ENCODE data around the gene SETD2.

DNA sequence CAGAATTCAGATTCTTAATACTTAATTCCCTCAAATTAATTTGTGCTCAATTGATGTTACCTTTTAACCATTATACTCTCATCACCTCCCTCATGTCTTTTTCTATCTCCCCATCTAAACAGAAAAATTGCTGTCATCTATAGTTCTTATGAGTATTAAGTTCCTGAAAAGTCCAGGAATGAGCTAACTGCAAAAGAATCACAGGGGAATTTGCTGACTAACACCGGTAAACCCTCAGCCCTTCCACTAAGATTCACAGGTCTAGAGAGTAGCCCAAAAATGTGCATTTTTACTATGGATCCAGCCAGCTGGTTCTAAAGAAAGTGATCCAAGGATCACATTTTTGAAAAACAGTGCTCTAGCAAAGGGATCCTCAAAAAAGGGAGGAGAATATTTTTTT lies 67.0 kb downstream of the SETD2 start:
- TF ChIP-seq, protein P1, sequence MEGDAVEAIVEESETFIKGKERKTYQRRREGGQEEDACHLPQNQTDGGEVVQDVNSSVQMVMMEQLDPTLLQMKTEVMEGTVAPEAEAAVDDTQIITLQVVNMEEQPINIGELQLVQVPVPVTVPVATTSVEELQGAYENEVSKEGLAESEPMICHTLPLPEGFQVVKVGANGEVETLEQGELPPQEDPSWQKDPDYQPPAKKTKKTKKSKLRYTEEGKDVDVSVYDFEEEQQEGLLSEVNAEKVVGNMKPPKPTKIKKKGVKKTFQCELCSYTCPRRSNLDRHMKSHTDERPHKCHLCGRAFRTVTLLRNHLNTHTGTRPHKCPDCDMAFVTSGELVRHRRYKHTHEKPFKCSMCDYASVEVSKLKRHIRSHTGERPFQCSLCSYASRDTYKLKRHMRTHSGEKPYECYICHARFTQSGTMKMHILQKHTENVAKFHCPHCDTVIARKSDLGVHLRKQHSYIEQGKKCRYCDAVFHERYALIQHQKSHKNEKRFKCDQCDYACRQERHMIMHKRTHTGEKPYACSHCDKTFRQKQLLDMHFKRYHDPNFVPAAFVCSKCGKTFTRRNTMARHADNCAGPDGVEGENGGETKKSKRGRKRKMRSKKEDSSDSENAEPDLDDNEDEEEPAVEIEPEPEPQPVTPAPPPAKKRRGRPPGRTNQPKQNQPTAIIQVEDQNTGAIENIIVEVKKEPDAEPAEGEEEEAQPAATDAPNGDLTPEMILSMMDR (IDR thresholded peaks at IDR 0.05; ENCODE audit: low read depth, low read length, poor library complexity, severe bottlenecking), result no peak
- no peak for TF ChIP-seq EZH2phosphoT487 (IDR thresholded peaks at IDR 0.05; ENCODE audit: borderline replicate concordance, low read length)

Measured in DOHH2 (cell line).